Spleen (tissue), 7 donors: Measurements from ENCODE around the gene NETO1.

Experiments used
- CTCF ChIP-seq, 11 experiments: fragments of 200-600 bp in 7 of 11; fragments of 450-650 bp in 4 of 11; sonication (generic) in 4 of 11; IDR thresholded peaks in 8 of 11; conservative IDR thresholded peaks in 3 of 11; 1 replicate in 7 of 11; 2 replicates in 4 of 11; pipeline versions ENCODE4 v1.4.0 to v1.8.0; 2016 to 2021; ENCODE audit warnings: antibody characterized with exemption in 11 of 11, inconsistent platforms in 4 of 11, mild to moderate bottlenecking in 1 of 11
- POLR2A ChIP-seq, 3 donors: fragments of 450-650 bp; IDR thresholded peaks; one replicate each; pipeline ENCODE4 v1.5.1; 2017; ENCODE audit warnings: antibody characterized with exemption in 3 of 3, mild to moderate bottlenecking in 1 of 3
- POLR2AphosphoS5 ChIP-seq, 3 donors: sonication (generic); formaldehyde crosslinking; IDR thresholded peaks; one replicate each; pipeline ENCODE4 v1.5.1; 2017; ENCODE audit warnings: antibody characterized with exemption in 3 of 3
- donor health status: DM: no; HTN: no; CAD: no; lungs with moderate emphysema.
- donor health status: DM: no; HTN: no; CAD: no.
- donor health status: DM: no; HTN: no; CAD: no.

GRCh38 chr18:72848503-72849237, 19.1 kb downstream of the NETO1 start:
- no peak for TF ChIP-seq CTCF (IDR thresholded peaks at IDR 0.05 in 8 of 11, conservative IDR thresholded peaks at IDR 0.05 in 3 of 11)
- no peak for TF ChIP-seq POLR2A (IDR thresholded peaks at IDR 0.05)
- no peak for TF ChIP-seq POLR2AphosphoS5 (IDR thresholded peaks at IDR 0.05)
